ENCODE measurements around the gene ELN.

DNA sequence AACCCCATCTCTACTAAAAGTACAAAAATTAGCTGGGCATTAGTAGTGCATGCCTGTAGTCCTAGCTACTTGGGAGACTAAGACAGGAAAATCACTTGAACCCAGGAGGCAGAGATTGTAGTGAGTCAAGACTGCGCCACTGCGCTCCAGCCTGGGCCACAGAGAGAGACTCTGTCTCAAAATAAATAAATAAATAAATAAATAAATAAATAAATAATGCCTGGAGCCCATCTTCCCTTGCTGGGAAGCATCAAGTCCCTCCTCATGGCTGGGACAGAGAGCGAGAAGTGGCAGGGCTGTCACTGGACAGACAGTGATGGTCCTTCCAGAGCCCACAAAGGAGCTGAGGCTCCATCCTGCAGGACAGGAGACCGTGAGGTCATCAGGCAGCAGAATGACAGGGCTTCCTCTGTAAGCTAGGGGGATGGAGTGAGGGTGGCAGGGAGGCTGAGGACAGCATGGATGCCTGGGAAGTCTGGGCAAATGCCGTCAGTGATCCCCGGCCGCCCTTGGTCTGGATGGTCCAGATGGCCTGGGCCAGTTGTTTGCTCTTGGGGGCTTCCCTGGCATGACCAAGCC, 36.4 kb upstream of the ELN start:
- TF ChIP-seq POLR2A (IDR thresholded peaks at IDR 0.05; ENCODE audit: low read length) (no peak), GATA1 (IDR thresholded peaks at IDR 0.05; ENCODE audit: low read depth, low read length) (no peak)

Measured in erythroblast (primary cell).